Endothelial cell (in vitro differentiated cells): ENCODE data around the gene CATSPER4. TPM values are rescaled to one million over a fixed set of nuclear protein-coding genes. Genes with fewer than 3 reads are reported as not detected.

Experiments used
- DNase-seq: peaks from one replicate; pipeline ENCODE4 v3.0.0; 2021; ENCODE audit warnings: low spot score
- H3K27ac Mint-ChIP-seq: one replicate; pipeline ENCODE4 v1.8.0; 2021; ENCODE audit warnings: mixed read lengths, inconsistent platforms; ENCODE audit not compliant: unreplicated experiment
- H3K27me3 Mint-ChIP-seq: one replicate; pipeline ENCODE4 v1.8.0; 2021; ENCODE audit warnings: mild to moderate bottlenecking, moderate library complexity, mixed read lengths, inconsistent platforms; ENCODE audit not compliant: unreplicated experiment
- H3K36me3 Mint-ChIP-seq: one replicate; pipeline ENCODE4 v1.8.0; 2021; ENCODE audit warnings: mild to moderate bottlenecking, low read depth, mixed read lengths, inconsistent platforms; ENCODE audit not compliant: unreplicated experiment
- H3K4me1 Mint-ChIP-seq: one replicate; pipeline ENCODE4 v1.8.0; 2021; ENCODE audit warnings: mild to moderate bottlenecking, mixed read lengths, inconsistent platforms; ENCODE audit not compliant: unreplicated experiment
- H3K4me3 Mint-ChIP-seq: one replicate; pipeline ENCODE4 v1.8.0; 2021; ENCODE audit warnings: mild to moderate bottlenecking, mixed read lengths, inconsistent platforms; ENCODE audit not compliant: unreplicated experiment
- H3K9me3 Mint-ChIP-seq: one replicate; pipeline ENCODE4 v1.8.0; 2021; ENCODE audit warnings: mixed read lengths, inconsistent platforms; ENCODE audit not compliant: unreplicated experiment
- total RNA-seq: library from RNA; stranded (reverse); fragmentation: NEBNext Ultra II Directional; extraction: Animal tissue kit (Norgen Biotek cat#: 25700); gene quantifications from one replicate; pipeline ENCODE4 v1.2.1, GENCODE V29; 2021; ENCODE audit not compliant: unreplicated experiment
- TF ChIP-seq, protein P1 (sequence below): fragments of 200-600 bp; sonication (generic); IDR thresholded peaks from one replicate; pipeline ENCODE4 v1.5.0; 2021; ENCODE audit warnings: antibody characterized with exemption; ENCODE audit not compliant: unreplicated experiment

Gene CATSPER4
- total RNA-seq, 1 donor from 2014 or later = not detected

DNA sequence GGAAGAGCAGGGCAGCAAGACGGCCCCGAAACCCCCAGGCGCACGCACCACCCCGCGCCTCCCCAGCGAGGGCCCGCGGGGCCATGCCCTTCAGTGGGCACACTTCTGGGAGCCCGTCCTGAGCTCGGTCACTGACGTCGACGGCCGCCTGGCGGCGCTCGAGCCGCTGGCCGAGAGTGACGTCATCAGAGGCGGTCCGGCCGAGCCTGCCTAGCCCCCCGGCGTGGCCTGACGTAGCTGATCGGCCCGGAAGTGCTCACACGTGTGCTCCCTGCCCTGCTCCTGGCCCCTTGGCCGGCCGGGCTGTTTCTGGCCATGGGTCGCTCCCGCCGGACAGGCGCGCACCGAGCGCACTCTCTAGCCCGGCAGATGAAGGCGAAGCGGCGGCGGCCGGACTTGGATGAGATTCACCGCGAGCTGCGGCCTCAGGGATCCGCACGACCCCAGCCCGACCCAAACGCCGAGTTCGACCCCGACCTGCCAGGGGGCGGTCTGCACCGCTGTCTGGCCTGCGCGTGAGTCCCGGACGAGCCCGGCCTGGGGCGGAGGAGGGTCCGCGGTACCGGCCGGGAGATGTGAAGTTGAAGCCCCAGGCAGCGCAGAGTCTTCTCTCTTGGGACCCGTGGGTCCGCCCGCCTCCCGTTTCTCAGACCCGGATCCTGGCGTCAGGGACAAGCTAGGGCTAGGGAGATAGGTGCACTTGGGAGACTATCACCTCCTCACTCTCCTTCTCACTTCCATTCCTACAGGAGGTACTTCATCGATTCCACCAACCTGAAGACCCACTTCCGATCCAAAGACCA is 20.5 kb upstream of the CATSPER4 start, which contains the start of gene ZNF593:
Gene ZNF593, plus strand, starts transcription at position 240 of the 803 bp plus-strand sequence. Its CDS starts 76 bp downstream, at position 316.
- H3K27me3 Mint-ChIP-seq = peaks cover 16% of the 10 kb centered on the region
- H3K36me3 Mint-ChIP-seq = no peaks in the 10 kb centered on the region
- H3K9me3 Mint-ChIP-seq = no peaks in the 10 kb centered on the region
- DNase-seq = peak; percentile 95
- H3K4me3 Mint-ChIP-seq = peak within 1 kb of the TSS; percentile 89
- TF ChIP-seq, protein P1, sequence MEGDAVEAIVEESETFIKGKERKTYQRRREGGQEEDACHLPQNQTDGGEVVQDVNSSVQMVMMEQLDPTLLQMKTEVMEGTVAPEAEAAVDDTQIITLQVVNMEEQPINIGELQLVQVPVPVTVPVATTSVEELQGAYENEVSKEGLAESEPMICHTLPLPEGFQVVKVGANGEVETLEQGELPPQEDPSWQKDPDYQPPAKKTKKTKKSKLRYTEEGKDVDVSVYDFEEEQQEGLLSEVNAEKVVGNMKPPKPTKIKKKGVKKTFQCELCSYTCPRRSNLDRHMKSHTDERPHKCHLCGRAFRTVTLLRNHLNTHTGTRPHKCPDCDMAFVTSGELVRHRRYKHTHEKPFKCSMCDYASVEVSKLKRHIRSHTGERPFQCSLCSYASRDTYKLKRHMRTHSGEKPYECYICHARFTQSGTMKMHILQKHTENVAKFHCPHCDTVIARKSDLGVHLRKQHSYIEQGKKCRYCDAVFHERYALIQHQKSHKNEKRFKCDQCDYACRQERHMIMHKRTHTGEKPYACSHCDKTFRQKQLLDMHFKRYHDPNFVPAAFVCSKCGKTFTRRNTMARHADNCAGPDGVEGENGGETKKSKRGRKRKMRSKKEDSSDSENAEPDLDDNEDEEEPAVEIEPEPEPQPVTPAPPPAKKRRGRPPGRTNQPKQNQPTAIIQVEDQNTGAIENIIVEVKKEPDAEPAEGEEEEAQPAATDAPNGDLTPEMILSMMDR = peak; percentile 95
- H3K4me1 Mint-ChIP-seq = peaks cover 16% of the 10 kb centered on the region
- H3K27ac Mint-ChIP-seq = no peak within 1 kb of the TSS

DNA sequence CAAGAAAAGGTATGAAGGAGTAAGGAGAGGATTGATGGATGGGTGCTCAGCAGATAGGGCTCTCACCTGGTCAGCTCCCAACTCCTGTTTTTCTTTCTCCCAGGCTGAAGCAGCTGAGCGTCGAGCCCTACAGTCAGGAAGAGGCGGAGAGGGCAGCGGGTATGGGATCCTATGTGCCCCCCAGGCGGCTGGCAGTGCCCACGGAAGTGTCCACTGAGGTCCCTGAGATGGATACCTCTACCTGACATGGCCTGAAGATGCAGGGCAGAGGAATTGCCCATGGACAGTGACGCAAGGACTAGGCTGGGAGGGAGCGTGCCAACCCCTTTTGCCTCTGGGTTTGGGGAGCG is 20.0 kb upstream of the CATSPER4 start:
- Mint-ChIP-seq H3K27ac (no peak overlapping the region), H3K27me3 (peaks cover 14% of the 10 kb centered on the region), H3K4me3 (peak overlapping the region; percentile 89), H3K9me3 (no peaks in the 10 kb centered on the region), H3K36me3 (no peaks in the 10 kb centered on the region), H3K4me1 (peaks cover 11% of the 10 kb centered on the region)
- TF ChIP-seq, protein P1 = no peak
- DNase-seq = no peak

DNA sequence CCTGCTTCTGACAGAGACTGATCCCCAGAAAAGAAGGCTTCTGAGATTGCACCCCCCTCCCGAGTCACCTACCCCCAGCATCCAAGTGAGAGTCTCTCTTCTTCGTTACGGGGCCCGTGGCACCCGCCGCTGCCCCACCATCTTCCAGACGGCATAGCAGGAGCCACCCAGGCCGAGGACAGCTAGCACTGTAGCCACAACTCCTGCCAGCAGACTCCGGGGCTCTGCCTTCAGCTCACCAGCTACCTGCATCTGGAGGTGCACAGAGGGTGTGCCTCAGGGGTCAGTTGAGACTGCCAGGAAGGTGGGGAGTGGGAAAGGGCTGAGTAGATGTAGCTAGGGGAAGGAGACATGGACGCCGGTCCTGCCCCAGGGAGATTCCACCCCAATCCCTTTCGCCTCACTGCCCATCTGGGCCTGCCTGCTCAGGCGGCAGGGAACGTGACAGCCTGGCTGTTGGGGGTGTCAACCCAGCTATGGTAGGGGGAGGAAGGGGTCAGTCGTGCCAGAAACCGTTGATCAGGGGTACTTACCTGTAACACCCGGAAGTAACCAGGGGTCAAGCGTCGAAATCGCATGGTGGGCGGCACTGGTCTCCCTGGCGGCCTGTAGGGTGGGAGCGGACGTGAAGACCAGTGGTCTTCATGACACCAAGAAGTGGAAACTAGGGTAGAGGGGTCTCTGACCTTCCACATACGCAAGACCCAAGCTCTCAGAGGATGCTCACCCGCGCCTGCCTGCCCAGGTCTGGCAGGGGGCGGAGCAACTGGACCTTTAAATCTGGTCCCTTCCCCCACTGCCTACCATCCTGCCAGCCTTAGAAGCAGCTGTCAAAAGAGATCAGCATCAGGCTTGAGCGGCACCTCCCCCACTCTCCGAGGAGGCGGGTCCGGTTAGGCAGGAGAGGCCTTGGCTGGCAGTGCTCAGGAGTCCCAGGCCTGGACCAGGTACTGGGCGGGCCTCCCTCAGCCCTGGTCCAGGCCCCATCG is 19.0 kb upstream of the CATSPER4 start, which contains the start of gene ZNF593OS:
Gene ZNF593OS, minus strand, starts transcription at position 749 of the 989 bp plus-strand sequence. Its CDS starts 171 bp downstream, at position 578.
- H3K4me1 Mint-ChIP-seq = peaks cover 5% of the 10 kb centered on the region
- H3K36me3 Mint-ChIP-seq = no peaks in the 10 kb centered on the region
- no peak for DNase-seq
- H3K9me3 Mint-ChIP-seq = no peaks in the 10 kb centered on the region
- H3K27ac Mint-ChIP-seq = no peak within 1 kb of the TSS
- TF ChIP-seq, protein P1 = no peak
- H3K27me3 Mint-ChIP-seq = peaks cover 11% of the 10 kb centered on the region
- peak within 1 kb of the TSS; percentile 89 for H3K4me3 Mint-ChIP-seq

DNA sequence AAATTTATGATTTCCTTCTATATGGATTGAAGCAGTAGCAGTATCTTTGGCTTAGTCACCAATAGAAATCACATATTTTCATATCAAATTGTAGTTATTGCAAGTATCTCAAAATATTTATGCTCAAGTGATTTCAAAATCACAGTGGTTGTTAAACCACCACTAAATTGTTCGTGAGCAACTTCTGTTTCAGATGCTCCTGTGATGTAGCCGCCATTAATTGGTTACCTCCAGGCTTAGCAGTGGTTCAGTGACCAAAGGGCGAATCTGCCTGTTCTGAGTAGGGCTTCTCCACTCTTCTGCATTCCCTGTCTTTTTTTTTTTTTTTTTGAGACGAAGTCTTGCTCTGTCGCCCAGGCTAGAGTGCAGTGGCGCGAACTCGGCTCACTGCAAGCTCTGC is 15.1 kb upstream of the CATSPER4 start:
- Mint-ChIP-seq H3K4me1 (peaks cover 15% of the 10 kb centered on the region), H3K27me3 (peaks cover 3% of the 10 kb centered on the region), H3K36me3 (no peaks in the 10 kb centered on the region), H3K4me3 (no peak overlapping the region), H3K9me3 (no peaks in the 10 kb centered on the region), H3K27ac (no peak overlapping the region)
- TF ChIP-seq, protein P1 = no peak
- DNase-seq = no peak
